Activated CD4-positive, alpha-beta T cell treated with anti-CD3 and anti-CD28 coated beads, Interleukin-10, Interleukin-2, amounts not matched to agents 100 ng/mL and 50 ng/mL, durations not matched to agents 16 hours and 8 hours (primary cell): ENCODE data around the gene GSK3B.
"Not testable (repeated sequence)": the region's sequence is repeated elsewhere in the genome, so short reads cannot be mapped to it uniquely, and the experiment has no call there.

Source experiments
- DNase-seq: peaks from one replicate; pipeline ENCODE4 v3.0.0-alpha.2; 2020

Gene GSK3B

GRCh38 chr3:120095226-120095978 lies 1.2 kb upstream of the GSK3B start:
- peak; percentile 95 for DNase-seq

- peak; percentile 99 for DNase-seq
Measured at GRCh38 chr3:120094776-120095225, 554 bp upstream of the GSK3B start.

GRCh38 chr3:120093119-120093910 lies 932 bp downstream of the GSK3B start:
- peak; percentile 28 for DNase-seq

- DNase-seq = no peak
Measured at GRCh38 chr3:120092474-120092873, 1.8 kb downstream of the GSK3B start.

- no peak for DNase-seq
Measured at GRCh38 chr3:120090422-120090821, 3.8 kb downstream of the GSK3B start.

GRCh38 chr3:120089089-120089488 lies 5.2 kb downstream of the GSK3B start:
- DNase-seq = no peak

- DNase-seq = no peak
Measured at GRCh38 chr3:120088622-120089021, 5.6 kb downstream of the GSK3B start.

- DNase-seq = no peak
Measured at GRCh38 chr3:120081719-120082118, 12.5 kb downstream of the GSK3B start.

GRCh38 chr3:120080836-120081235 lies 13.4 kb downstream of the GSK3B start:
- no peak for DNase-seq

- DNase-seq = no peak
Measured at GRCh38 chr3:120077731-120078130, 16.5 kb downstream of the GSK3B start.

GRCh38 chr3:120072867-120073525 lies 21.3 kb downstream of the GSK3B start:
- DNase-seq = no peak

GRCh38 chr3:120071259-120071658 lies 23.0 kb downstream of the GSK3B start:
- DNase-seq = no peak

- DNase-seq = no peak
Measured at GRCh38 chr3:120070263-120070981, 23.8 kb downstream of the GSK3B start.

- no peak for DNase-seq
Measured at GRCh38 chr3:120067083-120067482, 27.2 kb downstream of the GSK3B start.

- DNase-seq = no peak
Measured at GRCh38 chr3:120066634-120067033, 27.6 kb downstream of the GSK3B start.

GRCh38 chr3:120064641-120065040 lies 29.6 kb downstream of the GSK3B start:
- no peak for DNase-seq

- DNase-seq = no peak
Measured at GRCh38 chr3:120062474-120062873, 31.8 kb downstream of the GSK3B start.

- no peak for DNase-seq
Measured at GRCh38 chr3:120059081-120059864, 35.0 kb downstream of the GSK3B start.

- DNase-seq = no peak
Measured at GRCh38 chr3:120057626-120058025, 36.6 kb downstream of the GSK3B start.

- no peak for DNase-seq
Measured at GRCh38 chr3:120057029-120057428, 37.2 kb downstream of the GSK3B start.

GRCh38 chr3:120053647-120054046 lies 40.6 kb downstream of the GSK3B start:
- DNase-seq = not testable (repeated sequence)

GRCh38 chr3:120052677-120053076 lies 41.6 kb downstream of the GSK3B start:
- DNase-seq = no peak
